DMS79 (cell line): Measurements from ENCODE around the gene ZNF484.
"Not testable (repeated sequence)": the region's sequence is repeated elsewhere in the genome, so short reads cannot be mapped to it uniquely, and the experiment has no call there.

Experiments used
- DNase-seq: peaks from one replicate; lab custom pipeline; 2025; lab: John Stamatoyannopoulos, UW

ZNF484 gene

DNA sequence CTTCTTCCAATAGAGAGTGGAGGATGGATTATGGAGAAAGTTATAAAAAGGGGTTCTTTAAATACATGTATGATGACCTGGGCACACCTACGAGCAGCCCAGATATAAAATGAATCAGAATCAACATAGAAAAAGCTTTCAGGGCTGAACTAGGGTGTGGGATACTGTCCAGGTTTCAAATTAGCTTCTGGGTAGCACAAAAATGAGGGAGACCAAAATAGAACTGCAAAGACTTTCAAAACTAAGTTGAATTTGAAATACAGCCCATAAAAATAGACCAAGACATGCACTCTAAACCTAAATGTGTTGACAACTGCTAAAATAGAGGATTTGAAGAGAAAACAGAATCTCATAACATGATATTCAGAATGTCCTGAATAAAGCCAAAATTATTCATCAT is 17.0 kb downstream of the ZNF484 start:
- no peak for DNase-seq

- DNase-seq: no peak
Measured at GRCh38 chr9:92857236-92857635, 20.6 kb downstream of the ZNF484 start.

DNA sequence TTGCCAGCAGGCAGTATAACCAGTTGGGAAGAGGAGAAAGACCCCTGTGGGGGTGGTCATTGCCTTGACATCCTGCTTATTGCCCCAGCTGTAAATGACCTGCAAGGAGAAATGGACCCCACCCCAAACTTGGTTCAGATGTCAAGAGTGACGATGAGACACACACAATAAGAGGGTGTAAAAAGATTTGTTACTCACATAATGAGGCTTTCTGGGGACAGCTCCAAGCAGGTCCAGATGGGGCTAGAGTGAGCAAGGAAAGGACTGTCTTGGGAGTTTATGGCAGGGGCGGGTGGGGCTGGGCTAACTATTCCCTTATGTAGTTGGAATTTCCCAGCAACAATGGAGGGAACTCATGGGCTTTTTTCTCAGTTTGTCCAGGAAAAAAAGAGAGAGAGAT is 24.1 kb downstream of the ZNF484 start:
- DNase-seq: no peak

DNA sequence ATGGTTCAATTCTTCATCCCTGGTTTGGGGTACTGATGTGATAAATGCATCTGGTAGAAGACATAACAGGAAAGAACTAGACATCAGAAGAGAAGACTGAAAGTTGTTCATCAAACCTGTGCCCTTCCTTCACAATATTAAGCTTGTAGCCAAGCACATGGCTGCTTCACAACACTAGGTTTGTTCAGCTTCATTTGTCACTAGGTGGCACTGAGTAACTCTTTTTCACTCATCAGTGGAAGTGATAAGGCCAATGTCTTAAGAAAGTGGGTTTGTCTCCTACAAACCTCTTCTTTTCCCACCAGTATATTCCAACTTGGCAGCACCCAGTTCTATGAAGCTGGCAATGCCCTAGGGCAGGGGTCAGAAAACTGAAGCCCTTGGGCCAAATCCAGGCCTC is 26.9 kb downstream of the ZNF484 start:
- no peak for DNase-seq

DNA sequence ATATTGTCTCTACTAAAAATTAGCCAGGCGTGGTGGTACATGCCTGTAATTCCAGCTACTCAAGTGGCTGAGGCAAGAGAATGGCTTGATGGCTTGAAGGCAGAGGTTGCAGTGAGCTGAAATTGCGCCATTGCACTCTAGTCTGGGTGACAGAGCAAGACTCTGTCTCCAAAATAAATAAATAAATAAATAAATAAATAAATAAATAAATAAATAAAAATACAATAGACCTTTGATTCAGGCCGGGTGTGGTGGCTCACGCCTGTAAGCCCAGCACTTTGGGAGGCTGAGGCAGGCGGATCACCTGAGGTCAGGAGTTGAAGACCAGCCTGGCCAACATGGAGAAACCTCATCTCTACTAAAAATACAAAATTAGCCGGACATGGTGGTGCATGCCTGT is 29.1 kb downstream of the ZNF484 start:
- DNase-seq: not testable (repeated sequence)

DNA sequence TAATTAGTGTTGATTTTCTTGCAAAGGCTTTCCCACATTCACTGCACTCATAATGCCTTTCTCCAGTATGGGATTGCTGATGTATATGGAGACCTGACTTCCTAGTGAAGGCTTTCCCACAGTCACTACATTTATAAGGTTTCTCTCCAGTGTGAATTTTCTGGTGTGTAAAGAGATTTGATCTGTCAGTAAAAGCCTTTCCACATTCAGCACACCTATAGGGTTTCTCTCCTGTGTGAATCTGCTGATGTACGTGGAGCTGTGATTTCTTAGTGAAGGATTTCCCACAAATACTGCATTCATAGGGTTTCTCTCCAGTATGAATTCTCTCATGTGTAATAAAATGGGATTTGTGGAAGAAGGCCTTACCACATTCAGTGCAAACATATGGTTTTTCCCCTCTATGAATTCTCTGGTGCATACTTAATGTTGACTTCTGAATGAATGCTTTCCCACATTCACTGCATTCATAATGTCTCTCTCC is 31.1 kb downstream of the ZNF484 start:
- no peak for DNase-seq

DNA sequence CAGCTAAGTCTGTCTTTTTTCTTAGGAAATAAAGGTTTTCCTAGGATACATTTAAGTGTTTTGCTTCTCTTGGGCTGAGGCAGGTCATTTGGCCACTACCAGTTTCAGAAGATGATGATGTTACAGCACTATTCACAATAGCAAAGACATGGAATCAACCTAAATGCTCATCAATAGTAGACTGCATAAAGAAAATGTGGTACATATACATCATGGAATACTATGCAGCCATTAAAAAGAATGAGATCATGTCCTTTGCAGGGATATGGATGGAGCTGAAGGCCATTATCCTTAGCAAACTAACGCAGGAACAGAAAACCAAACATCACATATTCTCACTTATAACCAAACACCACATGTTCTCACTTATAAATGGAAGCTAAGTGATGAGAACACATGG is 39.4 kb downstream of the ZNF484 start:
- not testable (repeated sequence) for DNase-seq

GRCh38 chr9:92837191-92837590 is 40.6 kb downstream of the ZNF484 start:
- no peak for DNase-seq

DNA sequence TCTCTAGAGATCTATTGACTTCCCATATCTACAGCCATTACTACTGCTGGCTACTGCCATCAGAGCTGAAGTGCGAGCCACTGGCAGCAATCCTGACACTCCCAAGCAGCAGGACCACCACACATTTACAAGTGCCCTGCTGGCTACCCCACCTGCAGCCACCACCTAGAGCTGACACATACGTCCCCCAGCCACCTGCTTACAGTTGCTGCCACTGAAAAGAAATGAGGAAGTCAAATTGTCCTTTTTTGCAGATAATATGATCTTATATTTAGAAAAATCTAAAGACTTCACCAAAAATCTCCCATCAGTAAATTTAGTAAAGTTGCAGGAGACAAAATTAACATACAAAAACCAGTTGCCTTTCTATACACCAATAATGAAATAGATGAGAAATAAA is 48.4 kb downstream of the ZNF484 start:
- no peak for DNase-seq

GRCh38 chr9:92825065-92825464 is 52.8 kb downstream of the ZNF484 start:
- DNase-seq: not testable (repeated sequence)

- no peak for DNase-seq
Measured at GRCh38 chr9:92820964-92821363, 56.9 kb downstream of the ZNF484 start.

DNA sequence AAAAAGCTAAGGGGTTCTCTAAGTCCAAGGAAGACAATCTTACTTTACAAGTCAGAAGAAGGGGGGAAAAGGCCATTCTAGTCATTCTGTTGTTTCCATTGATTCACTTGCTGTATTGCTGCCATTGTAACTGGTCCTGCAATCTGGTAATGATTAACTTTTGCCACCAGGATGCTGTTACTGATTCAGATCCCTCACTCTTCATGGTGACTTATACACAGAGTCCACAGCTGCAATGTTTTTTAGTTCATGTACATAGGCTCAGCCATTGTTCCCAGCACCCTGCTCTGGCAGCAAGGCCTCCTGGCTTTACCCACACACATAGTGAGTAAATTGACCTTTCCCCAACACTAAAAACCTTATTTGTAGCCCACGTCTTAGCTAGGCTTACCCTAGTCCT is 57.9 kb downstream of the ZNF484 start:
- not testable (repeated sequence) for DNase-seq

DNA sequence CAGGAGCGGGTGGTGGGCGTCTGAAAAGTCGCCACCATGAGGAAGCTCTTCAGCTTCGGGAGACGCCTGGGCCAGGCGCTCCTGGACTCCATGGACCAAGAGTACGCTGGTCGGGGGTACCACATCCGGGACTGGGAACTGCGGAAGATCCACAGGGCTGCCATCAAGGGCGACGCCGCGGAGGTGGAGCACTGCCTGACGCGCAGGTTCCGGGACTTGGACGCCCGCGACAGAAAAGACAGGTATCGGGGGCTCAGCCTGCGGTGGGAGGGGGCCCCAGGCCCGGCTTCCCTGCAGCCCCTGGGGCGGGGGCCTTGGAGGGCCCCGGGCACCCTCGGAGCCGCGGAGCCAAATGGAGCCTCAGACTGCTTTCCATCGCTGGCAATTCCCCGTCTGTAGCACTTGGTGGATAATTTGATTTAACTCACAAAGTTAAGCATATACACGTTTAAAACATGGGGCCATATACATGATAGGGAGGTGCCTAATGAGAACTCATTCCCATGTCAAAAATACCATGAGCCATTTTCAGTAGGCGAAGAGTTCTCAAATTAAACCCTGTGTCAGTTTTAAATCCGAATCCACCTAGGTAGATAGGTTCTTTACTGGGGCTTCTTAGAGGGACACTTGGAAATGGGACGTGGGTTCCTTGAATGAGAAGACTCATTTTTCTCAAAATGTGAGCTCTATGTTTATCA is 68.1 kb downstream of the ZNF484 start:
- not testable (repeated sequence) for DNase-seq

GRCh38 chr9:92808726-92809451 is 68.9 kb downstream of the ZNF484 start:
- DNase-seq: peak; percentile 19

- DNase-seq: no peak
Measured at GRCh38 chr9:92807757-92808725, 69.8 kb downstream of the ZNF484 start.

GRCh38 chr9:92807031-92807756 is 70.6 kb downstream of the ZNF484 start:
- no peak for DNase-seq

- DNase-seq: no peak
Measured at GRCh38 chr9:92804727-92805126, 73.1 kb downstream of the ZNF484 start.

DNA sequence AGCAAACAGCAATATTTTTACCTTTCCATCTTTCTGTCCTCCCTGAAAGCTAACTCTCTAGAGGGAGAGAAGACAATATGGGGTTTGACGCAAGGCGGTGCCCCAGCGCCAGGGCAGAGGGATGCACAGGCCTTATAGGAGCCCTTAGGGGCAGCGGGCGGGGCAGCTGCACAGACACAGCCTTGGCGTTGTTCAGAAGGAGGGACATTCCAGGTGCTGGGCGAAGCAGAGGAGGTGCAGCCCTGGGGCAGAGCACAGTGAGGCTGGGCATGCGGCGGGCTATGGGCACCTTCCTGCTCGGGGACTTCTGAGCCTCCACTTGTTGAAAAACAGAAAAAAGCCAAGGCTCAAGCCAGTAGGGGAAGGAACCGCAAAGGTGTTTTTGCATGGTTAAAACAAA is 79.5 kb downstream of the ZNF484 start:
- no peak for DNase-seq

DNA sequence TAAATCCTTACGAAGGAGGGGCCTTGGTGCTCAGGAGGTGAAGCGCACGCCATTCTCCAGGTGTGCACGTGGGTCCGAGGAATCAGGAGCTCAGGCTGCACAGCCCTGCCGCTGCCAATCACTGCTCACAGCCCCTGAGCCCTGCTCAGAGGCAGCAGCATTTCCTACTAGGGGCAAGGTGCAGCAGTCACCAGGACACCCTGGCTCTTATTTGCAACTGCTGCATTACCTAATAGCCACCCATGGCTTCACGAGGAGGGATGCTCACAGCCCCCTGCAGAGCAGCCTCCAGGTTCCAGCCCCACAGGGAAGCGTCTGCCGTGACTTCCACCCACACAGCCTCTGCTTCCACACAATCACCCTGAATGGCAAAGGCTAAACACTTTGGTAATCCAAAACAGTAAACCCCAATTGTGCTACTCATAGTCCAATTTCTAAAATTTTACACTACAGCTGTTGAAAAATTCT is 81.5 kb downstream of the ZNF484 start:
- DNase-seq: not testable (repeated sequence)

DNA sequence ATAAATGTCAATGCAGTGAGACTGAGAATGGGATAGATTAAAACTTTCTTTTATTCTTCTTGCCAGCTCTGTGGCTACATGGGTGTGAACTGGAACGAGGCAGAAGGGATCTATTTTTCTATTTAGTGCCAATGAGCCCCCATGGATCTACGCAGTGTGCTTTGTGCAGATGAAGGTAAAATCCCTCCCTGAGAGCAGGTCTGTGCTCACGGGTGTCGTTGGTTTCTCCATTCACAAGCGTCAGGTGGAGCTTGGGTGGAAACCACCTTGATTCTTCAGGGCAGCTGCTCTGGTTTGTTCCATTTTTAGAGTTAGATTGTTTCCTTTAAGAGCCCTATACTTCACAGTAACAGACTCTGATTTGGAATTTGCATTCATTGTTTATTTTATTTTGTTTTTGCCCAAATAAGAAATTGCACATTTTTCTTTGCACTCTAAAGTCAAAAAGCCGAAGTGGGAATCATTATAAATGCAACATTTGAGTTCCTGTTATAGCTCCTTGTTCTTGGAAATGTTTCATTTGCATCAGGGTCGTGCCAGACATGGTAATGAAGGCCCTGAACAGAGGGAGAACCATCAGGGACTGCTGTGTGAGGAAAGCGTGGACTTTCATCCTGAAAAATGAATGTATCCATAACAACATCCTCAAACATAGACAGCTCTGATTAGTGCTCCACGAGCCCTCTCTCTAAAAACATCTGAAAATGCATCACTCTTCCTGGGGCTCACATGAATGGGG is 82.1 kb downstream of the ZNF484 start:
- DNase-seq: no peak
